GM18873 (cell line): Measurements from ENCODE around the gene AGR2.
"Not testable (repeated sequence)": the region's sequence is repeated elsewhere in the genome, so short reads cannot be mapped to it uniquely, and the experiment has no call there.

Source experiments
- ATAC-seq: cut with Tn5 transposase; IDR thresholded peaks from one replicate; pipeline ENCODE4 v1.9.1; 2021; ENCODE audit warnings: mild to moderate bottlenecking, moderate library complexity, moderate number of reproducible peaks; ENCODE audit not compliant: unreplicated experiment, low FRiP score

AGR2 gene

GRCh38 chr7:16804674-16805439, at the start of gene AGR2:
AGR2 (minus strand) TSS chr7:16804999; CDS start chr7:16801796, 3,203 bp downstream.
- ATAC-seq, result no peak

GRCh38 chr7:16853189-16853588, 48.4 kb upstream of the AGR2 start:
- not testable (repeated sequence) for ATAC-seq

- no peak for ATAC-seq
Observed at GRCh38 chr7:16851829-16852228, 47.0 kb upstream of the AGR2 start.

GRCh38 chr7:16850614-16851466, 46.0 kb upstream of the AGR2 start:
- no peak for ATAC-seq

GRCh38 chr7:16849296-16850148, 44.7 kb upstream of the AGR2 start:
- no peak for ATAC-seq

GRCh38 chr7:16847381-16847860, 42.6 kb upstream of the AGR2 start:
- ATAC-seq, result no peak

GRCh38 chr7:16846601-16847165, 41.9 kb upstream of the AGR2 start:
- ATAC-seq, result no peak

GRCh38 chr7:16845746-16846145, 40.9 kb upstream of the AGR2 start:
- no peak for ATAC-seq

- no peak for ATAC-seq
Observed at GRCh38 chr7:16841681-16842080, 36.9 kb upstream of the AGR2 start.

GRCh38 chr7:16840094-16840493, 35.3 kb upstream of the AGR2 start:
- no peak for ATAC-seq

GRCh38 chr7:16839646-16840045, 34.8 kb upstream of the AGR2 start:
- no peak for ATAC-seq

GRCh38 chr7:16838891-16839290, 34.1 kb upstream of the AGR2 start:
- no peak for ATAC-seq

GRCh38 chr7:16838386-16838785, 33.6 kb upstream of the AGR2 start:
- ATAC-seq, result no peak

GRCh38 chr7:16836481-16836880, 31.7 kb upstream of the AGR2 start:
- no peak for ATAC-seq

GRCh38 chr7:16833373-16833772, 28.6 kb upstream of the AGR2 start:
- ATAC-seq, result no peak

GRCh38 chr7:16826060-16826459, 21.3 kb upstream of the AGR2 start:
- no peak for ATAC-seq

- no peak for ATAC-seq
Observed at GRCh38 chr7:16822029-16822428, 17.2 kb upstream of the AGR2 start.

- no peak for ATAC-seq
Observed at GRCh38 chr7:16818732-16819131, 13.9 kb upstream of the AGR2 start.

- no peak for ATAC-seq
Observed at GRCh38 chr7:16817536-16817935, 12.7 kb upstream of the AGR2 start.

- no peak for ATAC-seq
Observed at GRCh38 chr7:16816824-16817223, 12.0 kb upstream of the AGR2 start.
